ENCODE measurements around the gene UPK3BL1. TPM values are rescaled to one million over a fixed set of nuclear protein-coding genes. Genes with fewer than 3 reads are reported as not detected.
A peak's percentile ranks its signal among the peaks of the same experiment; 100 is the strongest.
"Not testable (repeated sequence)": the region's sequence is repeated elsewhere in the genome, so short reads cannot be mapped to it uniquely, and the experiment has no call there.

UPK3BL1 gene
- total RNA-seq, 4 donors from 2014 or later = 20.2 to 92.0 (median 48.2) TPM

DNA sequence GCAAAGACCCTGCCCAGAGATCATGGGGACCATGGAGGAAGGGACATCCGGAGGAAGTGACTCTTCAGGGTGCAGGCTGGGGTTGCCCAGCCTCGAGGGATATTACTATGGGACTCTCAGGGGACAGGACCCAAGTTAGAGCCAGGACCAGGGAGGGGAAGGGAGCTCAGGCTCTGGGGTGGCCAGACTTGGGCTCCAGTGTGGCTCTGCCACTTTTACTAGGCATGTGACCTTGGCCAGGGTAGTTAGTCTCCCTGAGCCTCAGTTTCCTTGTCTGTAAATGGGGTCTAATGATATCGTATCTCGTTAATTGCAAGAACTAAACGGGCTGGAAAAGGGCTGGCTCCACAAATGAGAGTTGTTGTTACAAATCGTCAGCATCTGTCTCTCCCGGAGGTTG, 32.1 kb downstream of the UPK3BL1 start:
- in situ Hi-C loops (cut with MboI; ENCODE audit: low pct_ligation_motif_present in 1 of 4, low pct_unique_long_range_greater_than_20kb in 1 of 4, low sequenced_read_pairs in 3 of 4) = not testable (repeated sequence)

GRCh38 chr7:102609734-102610133, 32.9 kb downstream of the UPK3BL1 start:
- H3K4me3 ChIP-seq; H3K36me3 ChIP-seq; H3K27ac ChIP-seq; H3K27me3 ChIP-seq; intact Hi-C loops (cut with DNase I; ENCODE audit: low total_unique reads); H3K9me3 ChIP-seq; H3K4me1 ChIP-seq; DNase-seq; in situ Hi-C loops (cut with MboI; ENCODE audit: low pct_ligation_motif_present in 1 of 4, low pct_unique_long_range_greater_than_20kb in 1 of 4, low sequenced_read_pairs in 3 of 4): not testable (repeated sequence)
- no CpG with 5 or more reads among the region's 10 CpGs for WGBS, 2 donors (ENCODE audit: low coverage in 1 of 2)

More for the DNA sequence above, 32.1 kb downstream of the UPK3BL1 start:
- H3K27ac ChIP-seq; H3K4me1 ChIP-seq; H3K9me3 ChIP-seq; H3K4me3 ChIP-seq; H3K27me3 ChIP-seq; intact Hi-C loops (cut with DNase I; ENCODE audit: low total_unique reads); DNase-seq; H3K36me3 ChIP-seq: not testable (repeated sequence)
- WGBS, 2 donors (ENCODE audit: low coverage in 1 of 2) = 49% methylated on average over 3 of the region's 7 CpGs; no CpG with 5 or more reads in 1 of the 2 donors

DNA sequence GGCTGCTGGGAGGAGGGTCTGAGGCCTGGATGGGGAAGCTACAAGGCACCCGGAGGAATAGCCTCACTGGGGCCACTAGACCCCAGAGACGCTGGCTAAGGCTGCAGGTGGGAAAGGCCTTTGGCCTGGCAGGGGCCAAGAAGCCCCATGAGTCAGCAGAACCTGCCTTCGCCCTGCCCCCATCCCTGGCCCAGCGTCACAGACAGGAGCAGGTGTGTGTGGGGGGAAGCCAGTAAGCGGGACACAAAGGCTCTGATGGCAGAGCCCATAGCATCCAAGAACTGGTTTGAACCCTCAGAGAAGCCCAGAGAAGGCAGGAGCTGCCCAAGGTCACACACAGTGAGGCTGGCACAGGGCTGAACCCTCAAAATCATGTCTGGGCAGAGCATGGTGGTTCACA, 35.7 kb downstream of the UPK3BL1 start:
- in situ Hi-C loops (cut with MboI; ENCODE audit: low pct_ligation_motif_present in 1 of 4, low pct_unique_long_range_greater_than_20kb in 1 of 4, low sequenced_read_pairs in 3 of 4); DNase-seq; intact Hi-C loops (cut with DNase I; ENCODE audit: low total_unique reads): not testable (repeated sequence)

DNA sequence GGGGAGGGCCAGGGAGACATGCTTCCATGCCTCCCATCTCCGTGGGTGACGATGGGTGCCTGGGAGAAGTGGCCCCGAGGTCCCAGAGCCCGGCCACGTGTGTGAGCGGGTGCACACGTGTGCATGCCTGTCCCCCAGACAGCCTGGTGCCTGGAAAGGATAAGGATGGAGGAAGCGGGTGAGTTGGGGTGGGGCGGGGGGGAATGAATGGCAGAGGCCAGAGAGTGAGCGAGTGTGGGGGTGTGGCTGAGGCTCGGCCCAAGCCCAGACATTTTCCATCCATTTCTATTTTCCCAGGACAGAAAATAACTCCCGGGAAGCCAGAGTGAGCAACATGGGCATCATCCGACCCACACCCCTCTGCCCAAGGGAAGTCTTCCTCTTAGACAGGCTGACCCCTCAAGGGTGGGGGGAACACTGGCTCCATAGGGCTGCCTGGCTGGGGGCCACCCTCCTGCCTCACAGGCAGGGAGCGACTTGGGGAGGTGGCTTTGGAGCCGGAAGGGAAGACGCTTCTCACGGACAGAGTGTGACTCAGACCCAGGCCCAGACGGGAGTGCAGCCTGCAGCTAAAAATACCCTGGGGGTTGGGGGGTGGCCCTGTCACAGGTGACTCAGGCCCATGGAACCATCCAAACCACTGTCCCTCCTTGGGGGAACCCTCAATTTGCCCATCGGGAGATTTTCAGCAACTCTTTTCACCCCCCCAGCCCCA, 38.0 kb downstream of the UPK3BL1 start:
- H3K4me1 ChIP-seq; in situ Hi-C loops (cut with MboI; ENCODE audit: low pct_ligation_motif_present in 1 of 4, low pct_unique_long_range_greater_than_20kb in 1 of 4, low sequenced_read_pairs in 3 of 4); DNase-seq; H3K27me3 ChIP-seq; intact Hi-C loops (cut with DNase I; ENCODE audit: low total_unique reads); H3K36me3 ChIP-seq; H3K4me3 ChIP-seq; H3K9me3 ChIP-seq; H3K27ac ChIP-seq: not testable (repeated sequence)
- WGBS, 2 donors (ENCODE audit: low coverage in 1 of 2) = no CpG with 5 or more reads among the region's 19 CpGs

More for the DNA sequence above, 35.7 kb downstream of the UPK3BL1 start:
- not testable (repeated sequence) for H3K9me3 ChIP-seq, H3K4me1 ChIP-seq, H3K4me3 ChIP-seq, H3K27me3 ChIP-seq, H3K27ac ChIP-seq, H3K36me3 ChIP-seq
- WGBS, 2 donors (ENCODE audit: low coverage in 1 of 2) = no CpG with 5 or more reads among the region's 5 CpGs

DNA sequence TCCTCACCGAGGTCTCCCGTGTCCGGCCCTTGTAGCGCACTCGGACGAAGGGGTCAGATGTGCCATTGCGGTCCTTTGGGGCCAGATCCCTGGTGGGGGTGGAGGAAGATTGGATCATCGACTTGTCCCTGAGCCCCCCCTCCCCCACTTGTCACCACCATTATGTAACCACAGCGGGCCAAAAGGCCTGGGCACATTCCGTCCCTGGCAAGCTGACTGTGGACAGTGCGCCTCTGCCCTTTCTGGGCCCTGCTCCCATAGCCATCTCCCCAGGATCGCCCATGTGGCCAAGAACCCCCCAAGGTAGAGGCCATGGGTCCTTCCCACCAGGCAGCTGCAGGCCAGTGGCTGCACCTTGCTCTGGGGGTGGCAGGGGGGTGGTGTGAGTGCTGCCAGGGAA, 40.3 kb downstream of the UPK3BL1 start:
- H3K27me3 ChIP-seq; H3K36me3 ChIP-seq; in situ Hi-C loops (cut with MboI; ENCODE audit: low pct_ligation_motif_present in 1 of 4, low pct_unique_long_range_greater_than_20kb in 1 of 4, low sequenced_read_pairs in 3 of 4); DNase-seq; intact Hi-C loops (cut with DNase I; ENCODE audit: low total_unique reads); H3K4me1 ChIP-seq; H3K9me3 ChIP-seq; H3K4me3 ChIP-seq; H3K27ac ChIP-seq: not testable (repeated sequence)
- WGBS, 2 donors (ENCODE audit: low coverage in 1 of 2) = no CpG with 5 or more reads among the region's 12 CpGs

- WGBS, 2 donors (ENCODE audit: low coverage in 1 of 2) = no CpG with 5 or more reads among the region's 9 CpGs
- H3K27me3 ChIP-seq; H3K4me1 ChIP-seq; in situ Hi-C loops (cut with MboI; ENCODE audit: low pct_ligation_motif_present in 1 of 4, low pct_unique_long_range_greater_than_20kb in 1 of 4, low sequenced_read_pairs in 3 of 4); H3K4me3 ChIP-seq; H3K27ac ChIP-seq; intact Hi-C loops (cut with DNase I; ENCODE audit: low total_unique reads); DNase-seq; H3K9me3 ChIP-seq; H3K36me3 ChIP-seq: not testable (repeated sequence)
Measured at GRCh38 chr7:102599699-102600098, 42.9 kb downstream of the UPK3BL1 start.

DNA sequence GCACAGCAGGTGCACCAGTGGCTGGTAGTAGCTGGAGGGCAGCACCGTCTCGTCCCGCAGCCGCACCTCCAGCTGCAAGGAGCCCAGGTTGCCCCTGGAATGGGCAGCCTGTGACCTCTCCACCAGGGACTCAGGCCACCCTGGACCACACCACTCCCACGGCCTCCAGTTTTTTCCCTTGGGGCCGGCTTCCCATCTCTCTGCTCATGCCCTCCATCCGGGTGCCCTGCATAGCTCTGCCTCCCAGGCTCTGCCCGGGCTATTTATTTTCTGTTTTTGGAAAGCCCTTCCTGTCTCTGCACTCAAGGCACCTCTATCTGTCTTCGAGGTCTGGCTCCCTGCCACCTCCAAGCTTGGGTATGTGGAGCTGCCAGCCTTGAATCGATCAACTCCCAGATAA, 46.6 kb downstream of the UPK3BL1 start:
- H3K36me3 ChIP-seq; DNase-seq; H3K4me1 ChIP-seq; H3K9me3 ChIP-seq; H3K27ac ChIP-seq; H3K4me3 ChIP-seq; intact Hi-C loops (cut with DNase I; ENCODE audit: low total_unique reads); in situ Hi-C loops (cut with MboI; ENCODE audit: low pct_ligation_motif_present in 1 of 4, low pct_unique_long_range_greater_than_20kb in 1 of 4, low sequenced_read_pairs in 3 of 4); H3K27me3 ChIP-seq: not testable (repeated sequence)
- no CpG with 5 or more reads among the region's 10 CpGs for WGBS, 2 donors (ENCODE audit: low coverage in 1 of 2)

- DNase-seq; in situ Hi-C loops (cut with MboI; ENCODE audit: low pct_ligation_motif_present in 1 of 4, low pct_unique_long_range_greater_than_20kb in 1 of 4, low sequenced_read_pairs in 3 of 4); intact Hi-C loops (cut with DNase I; ENCODE audit: low total_unique reads); H3K4me1 ChIP-seq; H3K4me3 ChIP-seq; H3K36me3 ChIP-seq; H3K27ac ChIP-seq; H3K9me3 ChIP-seq; H3K27me3 ChIP-seq: not testable (repeated sequence)
- WGBS, 2 donors (ENCODE audit: low coverage in 1 of 2) = no CpG with 5 or more reads among the region's 68 CpGs
Measured at GRCh38 chr7:102593637-102594334, 48.8 kb downstream of the UPK3BL1 start.

GRCh38 chr7:102592477-102593019, 50.0 kb downstream of the UPK3BL1 start:
- intact Hi-C loops (cut with DNase I; ENCODE audit: low total_unique reads); H3K9me3 ChIP-seq; in situ Hi-C loops (cut with MboI; ENCODE audit: low pct_ligation_motif_present in 1 of 4, low pct_unique_long_range_greater_than_20kb in 1 of 4, low sequenced_read_pairs in 3 of 4); H3K27ac ChIP-seq; H3K27me3 ChIP-seq; H3K4me3 ChIP-seq; H3K4me1 ChIP-seq; H3K36me3 ChIP-seq: not testable (repeated sequence)
- 35% methylated on average over 9 of the region's 26 CpGs; no CpG with 5 or more reads in 1 of the 2 donors for WGBS, 2 donors (ENCODE audit: low coverage in 1 of 2)
- DNase-seq = peak; percentile 73

DNA sequence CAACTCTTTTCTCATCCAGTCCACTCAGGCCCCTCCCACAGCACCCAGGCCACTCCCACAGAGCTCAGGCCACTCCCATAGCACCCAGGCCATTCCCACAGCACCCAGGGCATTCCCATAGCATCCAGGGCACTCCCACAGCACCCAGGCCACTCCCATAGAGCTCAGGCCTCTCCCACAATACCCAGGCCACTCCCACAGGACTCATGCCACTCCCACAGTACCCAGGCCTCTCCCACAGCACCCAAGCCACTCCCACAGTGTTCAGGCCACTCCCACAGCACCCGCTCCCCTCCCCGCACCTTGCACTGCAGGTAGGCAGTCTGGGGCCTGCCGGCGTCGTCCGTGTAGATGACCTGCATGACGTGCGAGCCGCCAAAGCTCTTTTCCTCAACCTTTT, 52.7 kb downstream of the UPK3BL1 start:
- intact Hi-C loops (cut with DNase I; ENCODE audit: low total_unique reads) = not testable (repeated sequence)
- no CpG with 5 or more reads among the region's 9 CpGs for WGBS, 2 donors (ENCODE audit: low coverage in 1 of 2)

More for the DNA sequence above, 52.7 kb downstream of the UPK3BL1 start:
- H3K36me3 ChIP-seq; H3K27me3 ChIP-seq; H3K4me3 ChIP-seq; H3K27ac ChIP-seq; DNase-seq; in situ Hi-C loops (cut with MboI; ENCODE audit: low pct_ligation_motif_present in 1 of 4, low pct_unique_long_range_greater_than_20kb in 1 of 4, low sequenced_read_pairs in 3 of 4); H3K9me3 ChIP-seq; H3K4me1 ChIP-seq: not testable (repeated sequence)
